Posterior cingulate gyrus (tissue), 11 donors: ENCODE results near the gene TUBGCP2.
A peak's percentile ranks its signal among the peaks of the same experiment; 100 is the strongest.
"Not testable (repeated sequence)": the region's sequence is repeated elsewhere in the genome, so short reads cannot be mapped to it uniquely, and the experiment has no call there.

Source experiments
- DNase-seq, 10 donors: peaks; one replicate each; pipeline versions ENCODE4 v3.0.0 to v3.0.0-alpha.2; 2020 to 2021; ENCODE audit warnings: mixed read lengths in 3 of 10
- intact Hi-C: fragments of 100-400 bp; cut with DNase I; formaldehyde crosslinking; loops from one replicate; pipeline ENCODE4 v1.15.1; 2023

Gene TUBGCP2

DNA sequence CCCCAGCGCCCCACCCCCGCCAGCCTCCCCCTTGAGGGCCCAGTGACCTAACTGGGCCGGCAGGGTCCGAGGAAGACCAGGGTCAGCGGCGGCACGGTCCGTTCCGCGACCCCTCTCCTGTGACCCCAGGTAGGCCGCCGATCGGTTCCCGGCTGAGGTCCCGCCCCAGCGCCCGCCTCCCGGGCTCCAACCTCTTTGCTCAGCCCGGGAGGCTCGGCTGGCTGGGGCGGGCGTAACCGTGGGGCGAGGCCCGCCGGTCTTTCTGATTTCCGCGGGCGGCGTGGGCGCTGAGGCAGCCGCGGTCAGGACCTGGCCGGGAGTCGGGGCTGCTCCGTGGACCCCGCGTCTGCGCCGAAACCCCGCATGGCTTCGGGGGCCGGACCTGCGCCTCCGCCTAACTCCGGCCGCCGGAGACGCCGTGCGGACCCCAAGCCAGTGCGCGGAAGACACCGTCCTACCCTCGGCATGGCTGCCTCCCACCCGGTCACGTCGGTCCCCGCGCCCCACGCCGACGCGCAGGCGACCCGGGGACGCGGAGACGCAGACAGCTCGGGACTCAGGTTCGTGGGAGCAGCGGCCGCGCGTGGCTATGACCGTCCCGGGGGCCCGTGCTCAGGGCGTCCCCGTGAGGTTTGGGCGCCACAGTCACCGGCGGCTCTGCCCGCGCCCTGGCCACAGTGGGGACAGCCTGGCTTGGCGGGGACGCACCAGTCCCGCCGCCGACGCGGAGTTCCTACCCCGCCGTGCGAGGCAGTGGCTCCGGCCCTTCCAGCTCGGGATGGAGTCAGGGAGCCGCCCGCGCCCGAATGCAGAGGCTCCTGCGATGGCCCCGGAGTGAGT lies 72.1 kb downstream of the TUBGCP2 start:
- DNase-seq: no peak
- intact Hi-C loops: no loop called here

DNA sequence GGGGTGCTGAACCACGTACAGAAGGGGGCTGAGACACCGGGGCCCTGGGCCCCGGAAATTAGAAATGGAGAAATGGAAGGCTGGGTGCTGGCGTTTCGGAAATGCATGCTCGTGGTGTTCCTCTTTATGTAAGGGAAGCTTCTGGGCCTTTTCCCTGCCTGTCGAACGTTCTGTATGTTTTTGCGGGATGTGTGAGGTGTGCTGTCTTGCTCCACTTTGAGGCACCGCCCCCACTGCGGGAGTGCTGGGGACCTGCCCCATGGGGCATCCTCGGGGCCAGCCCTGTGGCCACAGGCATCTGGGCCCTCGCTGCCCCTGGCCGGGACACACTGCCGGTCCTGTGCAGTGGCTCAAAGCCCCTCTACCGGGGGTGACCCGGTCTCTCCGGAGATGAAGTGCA lies 72.7 kb downstream of the TUBGCP2 start:
- intact Hi-C loops: no loop called here
- no peak for DNase-seq

DNA sequence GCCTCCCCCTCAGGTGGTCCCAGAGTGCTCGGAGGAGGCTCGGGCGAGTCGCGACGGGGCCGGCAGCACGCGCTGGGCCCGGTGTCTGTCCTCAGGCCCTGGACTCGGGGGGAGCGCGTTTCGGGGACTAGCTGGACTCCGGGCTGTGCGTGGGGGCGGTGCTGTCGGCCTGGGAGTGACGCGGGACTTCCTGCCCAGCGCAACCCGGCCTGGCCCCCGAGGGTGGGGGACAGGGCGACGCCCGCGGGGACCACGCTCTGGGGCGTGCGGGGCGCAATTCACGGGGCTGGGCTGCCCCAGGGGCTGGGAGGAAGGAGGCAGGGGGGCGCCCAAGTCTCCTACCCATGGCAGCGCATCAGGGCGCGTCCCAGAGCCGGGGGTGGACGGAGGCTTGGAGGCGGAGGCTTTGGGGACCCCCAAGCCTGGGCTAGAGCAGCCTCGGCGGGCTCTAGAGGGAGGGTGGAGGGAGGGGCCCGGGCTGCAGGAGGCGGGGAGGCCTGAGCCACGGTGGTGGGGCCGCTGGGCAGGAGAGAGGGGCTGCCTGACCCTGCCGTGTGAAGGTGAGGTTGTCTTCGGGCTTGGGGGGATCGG lies 73.3 kb downstream of the TUBGCP2 start:
- no peak for DNase-seq
- intact Hi-C loops: no loop called here

DNA sequence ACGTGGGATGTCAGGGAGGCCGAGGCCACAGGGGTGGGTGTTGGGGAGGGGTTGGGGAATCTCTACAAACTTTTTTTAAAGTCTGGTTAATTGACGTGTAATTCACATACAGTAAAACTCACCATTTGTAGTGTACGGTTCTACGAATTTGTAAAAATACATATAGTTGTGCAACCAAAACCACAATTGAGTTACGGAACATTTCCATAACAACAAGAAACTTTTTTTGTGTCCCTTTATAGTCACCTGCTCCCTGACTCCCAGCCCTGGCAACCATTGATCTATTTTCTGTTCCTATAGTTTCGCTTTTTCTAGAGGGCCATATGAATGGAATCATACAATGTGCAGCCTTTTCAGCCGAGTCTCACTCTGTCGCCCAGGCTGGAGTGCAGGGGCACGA lies 73.9 kb downstream of the TUBGCP2 start:
- DNase-seq, intact Hi-C loops: not testable (repeated sequence)

DNA sequence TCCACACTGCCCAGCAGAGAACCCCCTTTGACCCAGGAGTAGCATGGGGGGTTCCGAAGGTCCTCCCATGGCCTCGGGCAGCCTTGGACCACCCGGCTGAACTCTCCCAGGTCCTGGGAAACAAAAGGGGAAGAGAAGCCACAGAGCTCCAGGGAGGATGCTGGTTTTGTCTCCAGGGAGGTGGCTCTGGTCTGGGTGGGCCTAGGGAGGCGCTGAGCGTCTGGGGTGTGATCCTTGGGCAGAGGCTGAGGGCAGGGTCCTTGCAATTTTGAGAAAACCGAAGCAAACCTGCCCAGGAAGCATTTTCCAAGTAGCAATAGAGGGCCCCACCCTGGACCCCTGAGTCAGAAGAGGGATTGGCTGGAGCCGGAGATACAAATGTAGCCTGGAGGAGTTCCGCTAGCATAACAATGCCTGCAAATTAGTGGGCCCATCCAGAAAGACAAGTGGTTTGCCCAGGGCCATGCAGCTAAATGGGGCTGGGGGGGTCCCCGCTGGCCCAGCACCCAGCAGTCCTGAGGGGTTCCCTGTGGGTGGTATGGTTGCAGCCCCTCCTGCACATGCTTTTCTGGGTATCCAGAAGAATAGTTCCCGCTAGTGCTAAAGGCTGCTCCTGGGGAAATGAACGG lies 76.6 kb downstream of the TUBGCP2 start:
- DNase-seq: no peak
- intact Hi-C loops: no loop called here

DNA sequence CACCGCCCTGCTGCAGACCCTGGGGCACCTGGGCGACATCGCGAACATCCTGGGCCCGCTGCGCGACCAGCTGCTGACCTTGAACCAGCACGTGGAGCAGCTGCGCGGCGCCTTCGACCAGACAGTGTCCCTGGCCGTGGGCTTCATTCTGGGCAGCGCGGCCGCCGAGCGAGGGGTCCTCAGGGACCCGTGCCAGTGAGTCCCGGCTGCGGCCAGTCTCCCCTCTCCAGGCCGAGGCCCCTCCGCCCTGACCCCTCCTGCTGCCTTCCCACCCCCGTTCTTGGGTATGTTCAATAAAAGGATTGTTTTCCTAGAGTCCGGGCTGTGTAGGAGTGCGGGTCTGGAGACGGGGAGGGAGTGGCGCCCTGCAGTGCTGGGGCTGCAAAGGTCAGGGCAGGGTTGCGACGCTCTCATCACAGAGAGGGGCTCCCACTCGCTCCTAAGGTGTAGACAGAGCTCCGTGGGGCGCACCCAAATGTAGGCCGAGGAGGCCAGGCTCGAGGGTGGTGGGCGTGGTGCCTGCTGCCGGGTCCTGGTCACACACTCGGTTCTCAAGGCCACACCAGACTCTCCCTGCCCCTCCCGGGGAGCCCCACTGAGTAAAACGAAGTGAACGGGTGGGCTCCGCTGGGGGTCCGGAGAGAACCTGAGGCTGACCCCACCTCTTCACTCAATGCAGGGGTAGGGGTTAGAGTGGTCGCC lies 77.3 kb downstream of the TUBGCP2 start:
- DNase-seq: no peak
- intact Hi-C loops: no loop called here

DNA sequence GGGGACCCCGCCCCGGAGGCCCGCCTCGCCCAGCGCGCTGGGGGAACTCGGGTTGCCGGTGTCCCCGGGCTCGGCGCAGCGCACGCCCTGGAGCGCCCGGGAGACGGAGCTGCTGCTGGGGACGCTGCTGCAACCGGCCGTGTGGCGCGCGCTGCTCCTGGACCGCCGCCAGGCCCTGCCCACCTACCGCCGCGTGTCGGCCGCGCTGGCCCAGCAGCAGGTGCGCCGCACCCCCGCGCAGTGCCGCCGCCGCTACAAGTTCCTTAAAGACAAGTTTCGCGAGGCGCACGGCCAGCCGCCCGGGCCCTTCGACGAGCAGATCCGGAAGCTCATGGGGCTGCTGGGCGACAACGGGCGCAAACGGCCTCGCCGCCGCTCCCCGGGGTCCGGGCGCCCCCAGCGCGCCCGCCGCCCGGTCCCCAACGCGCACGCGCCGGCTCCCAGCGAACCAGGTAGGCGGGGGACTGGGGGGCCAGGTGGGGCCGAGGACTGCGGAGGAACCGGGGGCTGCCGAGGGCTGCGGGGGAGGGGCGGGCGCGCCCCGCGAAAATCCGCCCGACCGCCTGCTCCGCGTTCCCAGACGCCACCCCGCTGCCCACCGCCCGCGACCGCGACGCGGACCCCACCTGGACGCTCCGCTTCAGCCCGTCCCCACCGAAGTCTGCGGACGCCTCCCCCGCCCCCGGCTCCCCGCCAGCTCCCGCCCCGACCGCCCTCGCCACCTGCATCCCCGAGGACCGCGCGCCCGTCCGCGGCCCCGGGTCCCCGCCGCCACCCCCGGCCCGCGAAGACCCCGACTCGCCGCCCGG lies 78.1 kb downstream of the TUBGCP2 start:
- peak in 6 of 10 donors; percentile 18 to 90 (median 66) for DNase-seq
- intact Hi-C loops: no loop called here

DNA sequence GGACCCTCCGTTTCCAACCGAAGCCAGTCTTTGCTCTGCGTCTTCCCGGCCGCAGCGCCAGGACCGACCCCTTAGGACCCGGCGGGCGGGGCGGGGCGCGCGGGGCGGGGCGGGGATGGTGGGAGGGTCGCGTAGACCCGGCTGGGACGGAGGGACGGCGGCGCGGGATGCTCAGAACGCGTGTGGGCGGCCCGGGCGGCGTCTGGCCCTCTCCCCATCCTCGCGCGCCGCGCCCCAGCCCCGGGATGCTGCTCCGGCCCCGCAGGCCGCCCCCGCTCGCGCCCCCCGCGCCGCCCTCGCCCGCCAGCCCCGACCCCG lies 78.7 kb downstream of the TUBGCP2 start, which contains the start of gene UTF1:
Gene UTF1 (plus strand): TSS at position 174 of the 318 bp plus-strand sequence. CDS start 72 bp downstream, at position 246.
- intact Hi-C loops: no loop called here
- DNase-seq: no peak

DNA sequence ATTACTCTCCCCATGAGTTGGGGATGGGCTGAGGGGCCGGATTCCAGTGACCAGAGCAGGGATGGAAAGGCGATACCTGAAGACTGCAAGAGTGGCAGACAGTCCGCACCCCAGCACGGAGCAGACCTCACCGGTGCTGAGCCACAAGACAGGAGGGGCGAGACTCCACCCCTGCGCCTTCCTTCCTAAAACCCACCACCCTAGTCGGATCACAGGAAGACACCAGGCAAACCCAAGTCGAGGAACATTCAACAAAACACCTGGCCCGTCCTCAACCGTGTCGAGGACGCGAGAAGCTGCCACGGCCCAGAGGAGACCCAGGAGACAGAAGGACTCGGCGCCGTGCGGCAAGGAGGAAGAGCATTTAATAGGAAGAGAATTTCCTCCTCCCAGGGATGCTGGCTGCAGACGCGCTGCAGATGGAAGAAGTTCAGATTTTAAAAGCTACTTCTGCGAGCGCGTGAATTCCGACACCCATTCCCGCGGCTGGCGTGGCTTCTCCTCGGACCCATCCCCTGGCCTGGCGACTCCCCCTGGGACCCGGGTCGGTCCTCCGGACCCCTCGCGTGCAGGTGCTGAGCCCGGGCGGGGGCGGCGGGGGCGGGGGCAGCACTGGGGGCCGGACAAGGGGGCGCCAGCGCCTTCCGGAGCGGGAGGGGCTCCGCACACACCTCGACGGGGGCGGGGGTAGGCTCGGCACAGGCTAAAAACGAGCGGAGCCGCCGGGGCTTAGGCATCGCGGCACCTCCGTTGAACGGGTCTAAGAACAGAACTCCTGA lies 79.2 kb downstream of the TUBGCP2 start:
- intact Hi-C loops: no loop called here
- DNase-seq: no peak
